HG03571 (cell line): ENCODE data around the gene KIRREL2.
"Not testable (repeated sequence)": the region's sequence is repeated elsewhere in the genome, so short reads cannot be mapped to it uniquely, and the experiment has no call there.

Experiments
- ATAC-seq: cut with Tn5 transposase; IDR thresholded peaks from one replicate; pipeline ENCODE4 v1.9.1; 2021; ENCODE audit not compliant: unreplicated experiment

KIRREL2 gene

GRCh38 chr19:35895911-35896642 lies 39.4 kb downstream of the KIRREL2 start:
- no peak for ATAC-seq

- ATAC-seq, result no peak
Observed at GRCh38 chr19:35896643-35897040, 39.9 kb downstream of the KIRREL2 start.

- ATAC-seq, result no peak
Observed at GRCh38 chr19:35897706-35898451, 41.2 kb downstream of the KIRREL2 start.

GRCh38 chr19:35898499-35898809 lies 41.7 kb downstream of the KIRREL2 start:
- ATAC-seq, result no peak

GRCh38 chr19:35899547-35900214 lies 43.0 kb downstream of the KIRREL2 start:
- no peak for ATAC-seq

GRCh38 chr19:35901055-35901644 lies 44.4 kb downstream of the KIRREL2 start:
- no peak for ATAC-seq

GRCh38 chr19:35901854-35902661 lies 45.3 kb downstream of the KIRREL2 start, which contains the start of gene HCST:
Gene HCST, plus strand, starts transcription at chr19:35902529. Its CDS starts 65 bp downstream, at chr19:35902594.
- no peak for ATAC-seq

GRCh38 chr19:35902870-35903475 lies 46.3 kb downstream of the KIRREL2 start:
- ATAC-seq, result no peak

GRCh38 chr19:35903550-35904179 lies 47.0 kb downstream of the KIRREL2 start:
- ATAC-seq, result peak; percentile 41

GRCh38 chr19:35904311-35905068 lies 47.8 kb downstream of the KIRREL2 start:
- no peak for ATAC-seq

- no peak for ATAC-seq
Observed at GRCh38 chr19:35905178-35905727, 48.5 kb downstream of the KIRREL2 start.

- ATAC-seq, result no peak
Observed at GRCh38 chr19:35907377-35907745, 50.6 kb downstream of the KIRREL2 start.

- ATAC-seq, result no peak
Observed at GRCh38 chr19:35908010-35908441, 51.3 kb downstream of the KIRREL2 start, which contains the start of gene TYROBP. Gene TYROBP, minus strand, starts transcription at chr19:35908295. Its CDS starts 67 bp downstream, at chr19:35908228.

GRCh38 chr19:35908973-35909683 lies 52.4 kb downstream of the KIRREL2 start:
- ATAC-seq, result no peak

GRCh38 chr19:35909684-35910035 lies 52.9 kb downstream of the KIRREL2 start:
- ATAC-seq, result no peak

- ATAC-seq, result not testable (repeated sequence)
Observed at GRCh38 chr19:35910355-35910754, 53.6 kb downstream of the KIRREL2 start.

GRCh38 chr19:35911173-35911572 lies 54.5 kb downstream of the KIRREL2 start:
- ATAC-seq, result no peak

- no peak for ATAC-seq
Observed at GRCh38 chr19:35911790-35912189, 55.1 kb downstream of the KIRREL2 start.
